ENCODE data around the gene TMEM132D.

The TMEM132D gene

GRCh38 chr12:129851296-129851695 lies 52.5 kb downstream of the TMEM132D start:
- H3K36me3 Mint-ChIP-seq, result no peaks in the 10 kb centered on the region
- peaks cover 3% of the 10 kb centered on the region for H3K9me3 Mint-ChIP-seq
- H3K4me3 Mint-ChIP-seq, result no peak overlapping the region
- ATAC-seq, result no peak
- H3K27ac Mint-ChIP-seq, result no peak overlapping the region
- H3K27me3 Mint-ChIP-seq, result no peaks in the 10 kb centered on the region
- H3K4me1 Mint-ChIP-seq, result no peaks in the 10 kb centered on the region

DNA sequence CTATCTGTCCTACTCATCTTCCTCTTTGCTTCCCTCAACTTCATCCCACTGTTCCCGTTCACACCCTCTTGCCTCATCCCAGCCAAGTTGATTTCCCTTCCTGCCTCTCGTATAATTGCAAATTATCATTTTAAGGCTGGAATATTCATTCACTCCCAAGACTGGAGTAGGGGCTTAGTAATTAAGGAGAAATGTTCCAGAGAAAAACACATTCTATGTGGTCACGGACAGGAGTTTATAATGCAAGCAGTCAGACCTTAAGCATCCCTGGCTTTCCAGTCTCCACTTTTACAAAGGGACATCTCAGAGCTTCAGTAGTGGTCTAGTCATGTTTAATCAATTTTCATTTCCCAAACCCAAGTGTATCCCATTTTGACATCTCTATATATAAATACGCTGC lies 54.9 kb downstream of the TMEM132D start:
- Mint-ChIP-seq H3K4me1 (no peaks in the 10 kb centered on the region), H3K27ac (no peak overlapping the region), H3K36me3 (no peaks in the 10 kb centered on the region), H3K27me3 (no peaks in the 10 kb centered on the region), H3K4me3 (no peak overlapping the region), H3K9me3 (peaks cover 3% of the 10 kb centered on the region)
- ATAC-seq, result no peak

GRCh38 chr12:129847063-129847462 lies 56.8 kb downstream of the TMEM132D start:
- Mint-ChIP-seq H3K27ac (no peak overlapping the region), H3K4me1 (no peaks in the 10 kb centered on the region), H3K4me3 (no peak overlapping the region), H3K9me3 (peaks cover 3% of the 10 kb centered on the region), H3K36me3 (no peaks in the 10 kb centered on the region), H3K27me3 (no peaks in the 10 kb centered on the region)
- ATAC-seq, result no peak

DNA sequence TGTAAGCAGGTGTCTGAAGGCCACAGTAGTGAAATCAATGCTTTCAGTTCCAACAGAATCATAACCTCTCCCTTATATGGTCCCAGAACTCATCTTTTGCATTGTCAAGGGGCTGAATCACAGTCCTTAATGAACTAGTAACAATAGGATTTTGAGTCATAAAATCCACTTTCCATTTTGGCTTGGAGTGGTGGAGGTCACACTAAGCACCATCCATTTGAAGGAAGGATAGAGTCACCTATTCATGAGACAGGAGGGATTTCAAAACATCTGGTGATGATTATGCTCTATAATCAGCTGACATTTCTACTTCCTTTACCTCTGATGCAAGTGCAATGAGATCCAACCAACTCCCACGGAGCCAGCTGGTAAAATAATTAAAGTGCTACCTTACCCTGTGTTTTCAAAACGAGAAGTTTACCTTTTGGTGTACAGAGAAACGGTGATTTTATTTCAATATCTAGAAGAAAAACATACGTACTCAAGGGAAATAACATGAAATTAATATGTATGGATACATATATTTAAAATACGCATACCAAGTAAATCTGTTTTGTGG lies 59.1 kb downstream of the TMEM132D start:
- H3K4me3 Mint-ChIP-seq, result no peak overlapping the region
- no peak for ATAC-seq
- H3K36me3 Mint-ChIP-seq, result no peaks in the 10 kb centered on the region
- H3K27ac Mint-ChIP-seq, result no peak overlapping the region
- H3K9me3 Mint-ChIP-seq, result peaks cover 3% of the 10 kb centered on the region
- no peaks in the 10 kb centered on the region for H3K4me1 Mint-ChIP-seq
- no peaks in the 10 kb centered on the region for H3K27me3 Mint-ChIP-seq

GRCh38 chr12:129841251-129841650 lies 62.6 kb downstream of the TMEM132D start:
- Mint-ChIP-seq H3K36me3 (no peaks in the 10 kb centered on the region), H3K4me1 (no peaks in the 10 kb centered on the region), H3K9me3 (no peaks in the 10 kb centered on the region), H3K27me3 (no peaks in the 10 kb centered on the region), H3K27ac (no peak overlapping the region), H3K4me3 (no peak overlapping the region)
- no peak for ATAC-seq

- H3K27ac Mint-ChIP-seq, result no peak overlapping the region
Observed at GRCh38 chr12:129840145-129840884, 63.5 kb downstream of the TMEM132D start.

DNA sequence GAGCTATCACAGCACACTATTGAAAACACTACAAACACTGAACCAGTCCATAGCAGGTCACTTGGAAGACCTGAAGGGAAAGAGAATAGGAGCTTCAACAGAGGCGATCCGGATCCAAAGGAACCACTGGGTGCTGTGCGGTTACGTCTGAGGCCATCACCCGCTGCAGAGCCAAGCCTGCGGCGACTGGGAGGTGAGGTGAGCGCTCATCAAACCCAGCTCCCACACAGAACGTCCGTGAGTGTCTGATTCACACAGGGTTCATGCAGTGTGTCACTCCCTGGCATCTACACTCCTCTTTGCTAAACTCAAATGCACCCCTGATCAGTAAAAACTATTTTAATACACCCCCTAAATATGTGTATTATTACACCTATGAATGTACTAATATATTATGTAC lies 64.1 kb downstream of the TMEM132D start:
- Mint-ChIP-seq H3K4me1 (no peaks in the 10 kb centered on the region), H3K27ac (no peak overlapping the region), H3K4me3 (no peak overlapping the region), H3K36me3 (no peaks in the 10 kb centered on the region), H3K9me3 (no peaks in the 10 kb centered on the region), H3K27me3 (no peaks in the 10 kb centered on the region)
- ATAC-seq, result no peak

More at GRCh38 chr12:129840145-129840884, 63.5 kb downstream of the TMEM132D start:
- Mint-ChIP-seq H3K4me1 (no peaks in the 10 kb centered on the region), H3K27me3 (no peaks in the 10 kb centered on the region), H3K36me3 (no peaks in the 10 kb centered on the region), H3K4me3 (no peak overlapping the region), H3K9me3 (no peaks in the 10 kb centered on the region)
- no peak for ATAC-seq

GRCh38 chr12:129831294-129831693 lies 72.5 kb downstream of the TMEM132D start:
- Mint-ChIP-seq H3K4me3 (no peak overlapping the region), H3K27me3 (no peaks in the 10 kb centered on the region), H3K36me3 (no peaks in the 10 kb centered on the region), H3K9me3 (peaks cover 3% of the 10 kb centered on the region), H3K4me1 (no peaks in the 10 kb centered on the region), H3K27ac (no peak overlapping the region)
- ATAC-seq, result no peak

DNA sequence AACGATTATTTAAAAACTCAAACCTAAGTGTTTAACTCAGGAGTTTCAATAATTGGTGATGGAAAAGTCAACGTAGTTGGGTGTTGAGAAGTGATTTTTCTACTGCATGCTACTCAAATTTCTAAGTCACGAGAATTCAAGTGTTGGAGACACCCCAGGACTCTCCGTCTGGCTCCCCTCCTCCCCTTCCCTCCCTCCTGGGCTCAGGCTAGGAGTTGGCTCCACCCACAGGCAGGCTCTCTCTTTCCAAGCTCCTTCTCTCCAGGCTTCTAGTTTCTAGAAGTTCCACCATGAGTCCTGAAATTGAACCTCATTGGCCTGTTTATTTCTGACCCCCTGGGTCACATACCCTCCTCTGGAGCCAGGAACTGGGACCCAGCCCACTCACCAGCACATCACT lies 73.0 kb downstream of the TMEM132D start:
- Mint-ChIP-seq H3K36me3 (no peaks in the 10 kb centered on the region), H3K27me3 (no peaks in the 10 kb centered on the region), H3K4me1 (no peaks in the 10 kb centered on the region), H3K9me3 (peaks cover 3% of the 10 kb centered on the region), H3K4me3 (no peak overlapping the region), H3K27ac (no peak overlapping the region)
- no peak for ATAC-seq

- Mint-ChIP-seq H3K27ac (no peak overlapping the region), H3K27me3 (no peaks in the 10 kb centered on the region), H3K4me3 (no peak overlapping the region), H3K36me3 (no peaks in the 10 kb centered on the region), H3K4me1 (no peaks in the 10 kb centered on the region), H3K9me3 (peaks cover 3% of the 10 kb centered on the region)
- ATAC-seq, result no peak
Observed at GRCh38 chr12:129827866-129828384, 75.9 kb downstream of the TMEM132D start.

DNA sequence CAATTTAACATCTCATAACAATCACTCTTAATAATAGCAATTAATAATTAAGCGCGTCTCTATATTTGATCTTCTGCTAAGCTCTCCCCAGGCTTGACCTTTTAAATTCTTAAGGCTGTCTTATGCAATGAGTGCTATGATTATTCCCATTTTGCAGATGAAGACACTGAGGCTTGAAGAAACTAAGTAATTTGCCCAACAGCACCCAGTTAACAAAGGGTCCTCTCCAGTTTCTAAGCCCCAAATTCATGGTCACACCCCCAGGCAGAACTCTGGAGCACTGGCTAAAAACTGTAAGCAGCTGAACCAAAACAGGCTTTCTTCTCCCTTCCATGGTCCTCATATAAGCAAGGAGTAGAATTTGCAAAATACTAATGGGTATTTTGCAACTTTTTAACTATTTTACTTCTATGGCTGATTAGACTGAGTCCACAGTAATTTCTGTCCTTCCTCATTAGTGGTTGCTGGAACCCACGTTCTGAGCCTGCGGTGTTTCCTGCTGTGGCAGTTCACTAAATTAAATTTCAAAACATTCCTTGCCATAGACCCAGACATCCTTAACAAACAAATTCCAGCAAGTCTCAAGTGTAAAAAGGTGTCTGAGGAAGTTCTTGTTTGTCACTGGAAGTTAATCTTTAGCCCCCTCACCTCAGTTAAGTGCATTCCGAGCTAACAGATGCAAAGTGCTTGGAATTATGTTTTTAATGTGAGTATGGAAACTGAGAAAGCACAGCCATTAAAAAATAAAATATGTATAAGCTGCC lies 76.5 kb downstream of the TMEM132D start:
- Mint-ChIP-seq H3K4me3 (no peak overlapping the region), H3K9me3 (peaks cover 3% of the 10 kb centered on the region), H3K4me1 (no peaks in the 10 kb centered on the region), H3K27me3 (no peaks in the 10 kb centered on the region), H3K27ac (no peak overlapping the region), H3K36me3 (no peaks in the 10 kb centered on the region)
- no peak for ATAC-seq

- Mint-ChIP-seq H3K36me3 (no peaks in the 10 kb centered on the region), H3K27me3 (no peaks in the 10 kb centered on the region), H3K27ac (no peak overlapping the region), H3K4me3 (no peak overlapping the region), H3K4me1 (no peaks in the 10 kb centered on the region), H3K9me3 (peaks cover 7% of the 10 kb centered on the region)
- no peak for ATAC-seq
Observed at GRCh38 chr12:129826273-129826672, 77.6 kb downstream of the TMEM132D start.

DNA sequence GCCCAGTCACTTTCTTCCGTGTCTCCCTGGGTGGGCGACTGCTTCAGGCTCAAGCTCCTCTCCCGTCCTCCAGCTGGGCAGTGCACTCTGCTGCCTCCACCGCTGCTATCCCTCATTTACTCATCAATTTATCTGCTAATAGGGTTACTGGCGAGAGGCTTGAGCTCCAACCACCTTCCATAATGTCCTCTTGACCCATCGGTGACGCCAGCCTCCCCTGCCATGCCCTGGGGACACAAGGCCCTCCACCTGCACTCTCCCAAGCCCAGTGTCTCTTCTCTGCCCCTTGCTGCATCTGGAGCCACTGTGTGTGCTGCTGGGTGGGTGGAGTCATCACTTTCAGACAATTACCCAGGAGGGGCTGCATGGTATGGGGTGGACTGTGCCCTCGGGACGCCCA lies 78.5 kb downstream of the TMEM132D start:
- ATAC-seq, result no peak
- Mint-ChIP-seq H3K9me3 (peaks cover 7% of the 10 kb centered on the region), H3K4me1 (no peaks in the 10 kb centered on the region), H3K27ac (no peak overlapping the region), H3K4me3 (no peak overlapping the region), H3K36me3 (no peaks in the 10 kb centered on the region), H3K27me3 (no peaks in the 10 kb centered on the region)

DNA sequence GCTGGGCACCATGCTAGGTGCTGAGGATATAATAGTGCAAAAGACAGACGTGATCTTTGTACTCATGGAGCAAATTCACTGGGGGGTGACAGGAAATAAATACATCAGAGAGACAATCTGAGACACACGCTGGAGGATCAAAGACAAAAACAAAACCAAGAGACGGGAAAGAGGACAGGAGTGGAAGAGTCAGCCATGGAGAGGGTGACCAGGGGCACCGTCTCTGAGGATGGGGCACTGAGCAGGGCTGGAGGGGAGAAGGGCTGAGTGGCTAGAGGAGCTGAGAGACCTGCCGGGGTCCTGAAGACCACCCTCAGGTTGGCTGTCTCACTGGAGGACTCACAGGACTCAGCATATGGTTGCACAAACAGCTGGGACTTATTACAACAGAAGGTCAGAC lies 81.9 kb downstream of the TMEM132D start:
- no peak for ATAC-seq
- no peaks in the 10 kb centered on the region for H3K27me3 Mint-ChIP-seq
- no peak overlapping the region for H3K27ac Mint-ChIP-seq
- no peaks in the 10 kb centered on the region for H3K4me1 Mint-ChIP-seq
- no peaks in the 10 kb centered on the region for H3K36me3 Mint-ChIP-seq
- peaks cover 4% of the 10 kb centered on the region for H3K9me3 Mint-ChIP-seq
- H3K4me3 Mint-ChIP-seq, result no peak overlapping the region

DNA sequence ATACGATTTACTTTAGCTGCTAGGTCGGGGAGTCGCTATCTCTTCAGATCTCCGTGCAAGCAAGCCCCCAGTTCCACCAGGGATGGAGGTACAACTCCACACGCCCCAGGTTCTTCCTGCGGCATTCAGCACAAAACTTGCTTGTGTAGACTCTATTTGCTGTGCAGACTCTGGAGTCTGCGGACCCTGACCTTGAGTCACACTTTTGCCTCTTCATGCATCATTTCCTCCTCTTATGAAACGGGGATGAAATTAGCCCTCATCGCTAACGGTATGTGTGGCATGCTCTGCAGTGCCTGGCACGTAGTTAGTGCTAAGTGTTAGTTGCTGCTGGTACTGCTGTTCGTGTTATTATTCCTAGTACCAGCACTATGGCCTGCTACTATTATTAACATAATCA lies 84.4 kb downstream of the TMEM132D start:
- peaks cover 4% of the 10 kb centered on the region for H3K9me3 Mint-ChIP-seq
- H3K4me1 Mint-ChIP-seq, result no peaks in the 10 kb centered on the region
- ATAC-seq, result no peak
- H3K27ac Mint-ChIP-seq, result no peak overlapping the region
- H3K4me3 Mint-ChIP-seq, result no peak overlapping the region
- no peaks in the 10 kb centered on the region for H3K27me3 Mint-ChIP-seq
- no peaks in the 10 kb centered on the region for H3K36me3 Mint-ChIP-seq

GRCh38 chr12:129815846-129816245 lies 88.0 kb downstream of the TMEM132D start:
- ATAC-seq, result no peak

More at GRCh38 chr12:129815846-129816245, 88.0 kb downstream of the TMEM132D start:
- H3K27ac Mint-ChIP-seq, result no peak overlapping the region
- H3K9me3 Mint-ChIP-seq, result no peaks in the 10 kb centered on the region
- no peaks in the 10 kb centered on the region for H3K27me3 Mint-ChIP-seq
- no peaks in the 10 kb centered on the region for H3K36me3 Mint-ChIP-seq
- no peak overlapping the region for H3K4me3 Mint-ChIP-seq
- no peaks in the 10 kb centered on the region for H3K4me1 Mint-ChIP-seq
